ENCODE results near the gene FABP1. TPM values are rescaled to one million over a fixed set of nuclear protein-coding genes. Genes with fewer than 3 reads are reported as not detected.

FABP1 gene
- total RNA-seq, 1 donor from 2014 or later: not detected

GRCh38 chr2:88125924-88126771 is 1.7 kb downstream of the FABP1 start:
- no peaks in the 10 kb centered on the region for H3K9me3 Mint-ChIP-seq
- no peak overlapping the region for H3K4me3 Mint-ChIP-seq
- intact Hi-C loops (cut with micrococcal nuclease): no loop called here
- H3K4me1 Mint-ChIP-seq: no peaks in the 10 kb centered on the region
- H3K36me3 Mint-ChIP-seq (ENCODE audit: low read depth): no peaks in the 10 kb centered on the region
- DNase-seq (no peak), ATAC-seq (ENCODE audit: low read depth) (no peak)
- H3K27me3 Mint-ChIP-seq: peaks cover 22% of the 10 kb centered on the region
- ChIA-PET CTCF (no interaction called here), POLR2A (no interaction called here)
- no peak overlapping the region for H3K27ac Mint-ChIP-seq
- TF ChIP-seq, protein P1, sequence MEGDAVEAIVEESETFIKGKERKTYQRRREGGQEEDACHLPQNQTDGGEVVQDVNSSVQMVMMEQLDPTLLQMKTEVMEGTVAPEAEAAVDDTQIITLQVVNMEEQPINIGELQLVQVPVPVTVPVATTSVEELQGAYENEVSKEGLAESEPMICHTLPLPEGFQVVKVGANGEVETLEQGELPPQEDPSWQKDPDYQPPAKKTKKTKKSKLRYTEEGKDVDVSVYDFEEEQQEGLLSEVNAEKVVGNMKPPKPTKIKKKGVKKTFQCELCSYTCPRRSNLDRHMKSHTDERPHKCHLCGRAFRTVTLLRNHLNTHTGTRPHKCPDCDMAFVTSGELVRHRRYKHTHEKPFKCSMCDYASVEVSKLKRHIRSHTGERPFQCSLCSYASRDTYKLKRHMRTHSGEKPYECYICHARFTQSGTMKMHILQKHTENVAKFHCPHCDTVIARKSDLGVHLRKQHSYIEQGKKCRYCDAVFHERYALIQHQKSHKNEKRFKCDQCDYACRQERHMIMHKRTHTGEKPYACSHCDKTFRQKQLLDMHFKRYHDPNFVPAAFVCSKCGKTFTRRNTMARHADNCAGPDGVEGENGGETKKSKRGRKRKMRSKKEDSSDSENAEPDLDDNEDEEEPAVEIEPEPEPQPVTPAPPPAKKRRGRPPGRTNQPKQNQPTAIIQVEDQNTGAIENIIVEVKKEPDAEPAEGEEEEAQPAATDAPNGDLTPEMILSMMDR (IDR thresholded peaks at IDR 0.05): no peak

DNA sequence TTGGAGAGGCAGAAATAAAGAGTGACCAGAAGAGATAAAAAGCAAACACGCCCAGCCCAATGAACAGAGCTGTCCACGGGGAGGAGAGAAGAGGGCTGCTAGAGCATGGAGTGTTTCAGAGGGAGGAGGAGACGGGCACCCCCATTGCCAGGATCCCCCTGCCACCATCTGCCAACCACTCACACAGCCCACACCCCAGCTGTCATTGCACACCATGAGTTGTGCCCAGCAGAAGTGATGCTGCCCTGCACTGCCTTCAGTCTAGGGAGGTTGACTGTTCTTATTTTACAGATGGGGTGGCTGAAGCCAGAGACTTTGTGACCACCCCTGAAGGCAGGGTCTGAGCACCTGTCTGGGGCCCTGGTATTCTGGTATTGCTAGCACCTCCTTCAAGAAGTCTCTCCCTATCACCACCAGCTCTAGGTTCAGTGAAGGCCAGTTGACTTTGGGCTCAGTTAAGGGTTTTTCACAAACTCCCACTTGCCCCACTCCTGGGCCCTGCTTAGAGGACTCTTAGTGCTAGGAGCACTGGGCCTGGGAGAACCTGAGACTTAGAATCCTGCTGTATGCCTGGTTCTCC is 2.4 kb downstream of the FABP1 start:
- ChIA-PET CTCF (no interaction called here), POLR2A (no interaction called here)
- ATAC-seq (ENCODE audit: low read depth) (no peak), DNase-seq (no peak)
- TF ChIP-seq, protein P1 (IDR thresholded peaks at IDR 0.05): no peak
- Mint-ChIP-seq H3K4me1 (no peaks in the 10 kb centered on the region), H3K9me3 (no peaks in the 10 kb centered on the region), H3K27me3 (peaks cover 21% of the 10 kb centered on the region), H3K27ac (no peak overlapping the region), H3K4me3 (no peak overlapping the region), H3K36me3 (ENCODE audit: low read depth) (no peaks in the 10 kb centered on the region)
- intact Hi-C loops (cut with micrococcal nuclease): no loop called here

DNA sequence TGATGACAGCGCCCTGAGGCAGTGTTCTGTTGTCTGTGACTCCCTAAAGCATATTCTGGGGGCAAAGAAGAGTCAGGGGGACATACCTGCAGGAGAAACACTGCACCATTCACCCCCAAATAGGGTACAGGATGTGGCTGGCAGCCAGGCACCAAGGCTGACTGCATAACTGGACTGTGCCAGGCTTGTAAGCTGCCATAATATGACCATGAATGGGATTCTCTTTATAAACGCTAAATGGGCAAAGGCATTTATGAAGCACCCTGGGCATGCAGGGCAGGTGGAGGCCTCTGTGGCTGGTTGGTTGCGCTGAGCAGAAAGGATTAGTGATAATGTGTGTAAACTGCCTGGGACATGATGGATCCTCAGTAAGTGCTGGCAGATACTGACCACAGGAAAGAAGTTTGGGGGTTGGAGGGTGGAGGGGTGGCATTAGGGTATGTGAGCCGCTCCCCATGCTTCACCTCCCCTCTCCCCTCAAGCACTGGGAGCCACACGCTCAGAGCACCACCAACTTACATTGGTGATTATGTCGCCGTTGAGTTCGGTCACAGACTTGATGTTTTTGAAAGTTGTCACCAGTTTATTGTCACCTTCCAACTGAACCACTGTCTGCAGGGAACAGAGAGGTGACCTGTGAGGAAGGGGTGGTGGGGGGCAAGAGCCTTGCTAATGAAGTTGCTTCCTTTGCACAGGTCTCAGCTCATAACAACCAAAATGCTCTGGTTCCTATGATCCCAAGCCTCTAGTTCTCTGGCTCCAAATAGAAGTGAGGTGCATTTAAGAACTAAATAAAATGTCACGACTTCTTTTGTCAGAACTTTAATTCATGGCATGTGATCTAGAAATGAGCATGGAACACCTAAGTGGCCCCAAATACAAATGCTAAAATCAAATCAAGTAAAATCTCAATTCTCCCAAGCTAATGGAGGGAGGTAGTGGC is 3.6 kb downstream of the FABP1 start:
- no peaks in the 10 kb centered on the region for H3K4me1 Mint-ChIP-seq
- H3K27me3 Mint-ChIP-seq: peaks cover 19% of the 10 kb centered on the region
- ChIA-PET CTCF (no interaction called here), POLR2A (no interaction called here)
- H3K9me3 Mint-ChIP-seq: no peaks in the 10 kb centered on the region
- H3K36me3 Mint-ChIP-seq (ENCODE audit: low read depth): no peaks in the 10 kb centered on the region
- no peak overlapping the region for H3K27ac Mint-ChIP-seq
- no peak for DNase-seq
- ATAC-seq (ENCODE audit: low read depth): no peak
- intact Hi-C loops (cut with micrococcal nuclease): no loop called here
- no peak overlapping the region for H3K4me3 Mint-ChIP-seq
- TF ChIP-seq, protein P1 (IDR thresholded peaks at IDR 0.05): no peak

DNA sequence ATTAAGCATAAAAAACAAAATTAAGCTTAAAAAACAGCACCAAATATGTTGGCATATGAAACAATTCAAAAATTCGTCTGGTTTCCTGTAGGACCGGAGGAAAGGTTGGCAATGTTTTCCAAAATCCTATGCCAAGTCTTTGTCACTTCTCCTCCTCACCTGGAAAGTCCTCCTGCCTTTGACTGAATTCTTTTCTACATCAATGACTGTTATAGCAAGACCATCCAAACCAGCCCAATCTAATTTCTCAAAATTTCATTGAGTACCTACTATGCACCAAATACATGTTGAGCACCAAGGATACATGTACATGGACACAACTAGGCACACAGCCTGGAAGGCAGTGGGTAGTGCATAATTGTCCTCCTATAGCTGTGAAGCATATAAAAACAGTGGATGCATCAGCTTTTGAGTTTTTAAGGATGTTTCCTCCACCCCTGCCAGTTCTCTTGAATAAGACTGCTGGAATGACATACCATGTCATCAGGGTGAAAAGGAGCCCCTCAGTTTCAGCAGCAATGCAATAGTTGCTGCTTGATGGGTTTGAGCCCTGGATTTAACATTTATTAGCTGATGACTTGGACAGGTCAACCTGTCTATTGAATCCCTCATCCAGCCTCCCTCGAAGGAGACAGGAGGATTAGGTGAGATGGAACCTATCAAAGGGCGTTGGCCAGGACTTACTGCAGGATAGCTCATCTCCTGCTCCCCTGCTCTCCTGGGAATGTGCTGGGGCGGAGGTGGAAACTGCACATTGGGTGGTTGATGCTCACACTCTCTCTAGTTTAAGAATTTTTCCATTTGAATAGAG is 4.5 kb downstream of the FABP1 start:
- Mint-ChIP-seq H3K36me3 (ENCODE audit: low read depth) (no peaks in the 10 kb centered on the region), H3K27ac (no peak overlapping the region), H3K4me1 (no peaks in the 10 kb centered on the region), H3K4me3 (no peak overlapping the region), H3K9me3 (no peaks in the 10 kb centered on the region), H3K27me3 (peaks cover 18% of the 10 kb centered on the region)
- intact Hi-C loops (cut with micrococcal nuclease): no loop called here
- TF ChIP-seq, protein P1 (IDR thresholded peaks at IDR 0.05): no peak
- ATAC-seq (ENCODE audit: low read depth) (no peak), DNase-seq (no peak)
- ChIA-PET POLR2A (no interaction called here), CTCF (no interaction called here)

All from activated B cell treated with CpG ODN at 0.5 μM for 24 hours (primary cell).